NOMO-1 (cell line): Measurements from ENCODE around the gene WDR44.

Experiments used
- DNase-seq, 2 experiments: peaks; one replicate each; lab custom pipeline; 2025; ENCODE audit not compliant: unreplicated experiment in 2 of 2; lab: John Stamatoyannopoulos, UW

WDR44 gene

GRCh38 chrX:118355225-118355920 is 9.5 kb downstream of the WDR44 start:
- DNase-seq: no peak

DNA sequence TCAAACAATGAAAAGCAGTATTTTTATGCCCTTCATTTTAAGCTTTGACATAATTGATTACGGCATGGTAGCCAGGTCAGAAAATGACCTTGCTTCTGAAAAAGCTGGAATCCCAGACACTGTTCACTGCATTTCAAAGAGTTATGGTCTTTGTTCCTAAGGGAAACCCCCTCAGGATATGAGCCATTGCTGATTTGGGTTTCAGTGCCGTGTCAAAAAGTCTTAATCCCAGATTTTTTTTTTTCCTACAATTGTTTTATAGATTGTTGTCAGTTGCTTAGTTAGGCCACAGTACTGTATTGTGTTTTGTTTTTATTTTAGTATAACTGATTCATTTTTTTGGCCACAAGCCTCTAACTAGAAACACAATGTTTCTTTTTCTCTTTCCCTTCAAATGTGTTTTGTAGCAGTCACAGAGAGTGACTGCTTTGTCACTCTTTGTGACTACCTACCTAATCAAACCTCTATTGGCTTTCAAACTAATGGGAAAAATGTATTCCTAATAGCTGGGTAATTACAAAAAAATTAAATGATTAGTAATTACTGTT is 10.3 kb downstream of the WDR44 start:
- DNase-seq: no peak

DNA sequence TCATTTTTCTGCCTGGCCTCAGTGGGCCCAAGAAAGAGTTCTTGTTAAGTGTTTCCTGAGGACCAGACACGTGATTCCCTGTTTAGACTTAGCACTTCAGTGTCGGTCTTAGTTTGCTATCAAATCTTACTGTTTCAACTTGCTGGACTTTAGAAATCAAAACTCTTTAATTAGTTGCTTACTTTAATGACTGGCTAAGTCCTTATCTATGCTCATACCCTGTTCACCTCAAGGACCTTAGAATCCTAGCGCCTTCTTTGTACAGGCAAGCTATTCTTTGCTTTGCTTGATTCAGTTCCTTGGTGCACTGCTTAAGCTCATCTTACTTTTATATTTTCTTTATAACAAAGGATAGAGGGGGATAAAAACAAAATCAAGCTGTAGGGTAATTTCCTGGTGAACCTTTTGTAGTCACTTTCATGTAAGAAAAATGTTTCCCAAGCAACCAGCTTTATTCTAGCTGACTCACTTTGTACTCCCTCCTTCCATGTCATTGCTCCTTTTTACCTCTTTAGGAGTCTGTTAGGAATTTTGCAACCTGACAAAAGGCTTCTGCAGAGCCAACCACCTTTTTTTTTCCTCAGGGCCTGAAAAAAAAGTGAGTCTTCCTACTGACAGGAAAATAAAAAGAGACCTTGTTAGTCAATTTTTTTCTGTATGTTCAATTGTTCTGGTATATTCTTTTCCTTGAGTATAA is 14.7 kb downstream of the WDR44 start:
- no peak for DNase-seq

DNA sequence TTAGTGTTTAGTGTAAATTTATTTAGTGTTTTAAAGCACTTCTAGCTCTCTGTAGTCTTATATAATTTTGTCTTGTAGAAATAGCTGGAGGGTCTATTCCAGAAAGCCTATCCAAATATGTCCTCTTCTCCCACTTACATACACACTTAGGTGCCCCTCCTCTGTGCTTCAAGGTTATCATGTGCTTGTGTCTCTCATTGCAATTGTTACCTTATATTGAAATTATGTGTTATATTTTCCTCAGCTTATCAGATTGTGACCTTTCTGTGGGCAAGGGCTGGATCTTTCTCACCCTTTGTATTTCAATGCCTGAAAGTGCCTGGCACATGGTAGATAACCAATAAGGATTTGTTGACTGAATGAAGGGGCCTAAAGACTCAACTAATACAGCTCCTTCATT is 18.4 kb downstream of the WDR44 start:
- DNase-seq: no peak

DNA sequence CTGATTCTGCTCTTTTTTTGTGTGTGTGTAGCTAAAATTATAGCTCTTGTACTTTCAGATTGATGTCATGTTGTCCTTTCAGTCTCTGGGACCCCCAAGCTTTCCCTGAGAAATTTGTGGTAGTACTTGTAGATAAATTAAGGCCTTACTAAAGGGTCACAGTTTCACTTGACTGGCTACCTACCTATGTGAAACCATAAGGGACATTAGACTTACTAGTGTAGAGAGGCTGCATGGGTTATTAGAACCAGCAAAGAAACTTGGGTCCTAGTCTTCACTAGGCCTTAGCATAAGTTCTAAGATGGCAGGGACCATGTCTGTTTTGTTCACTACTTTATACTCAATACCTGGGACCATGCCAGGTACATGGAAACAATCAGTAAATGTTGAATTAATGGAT is 21.4 kb downstream of the WDR44 start:
- DNase-seq: no peak

DNA sequence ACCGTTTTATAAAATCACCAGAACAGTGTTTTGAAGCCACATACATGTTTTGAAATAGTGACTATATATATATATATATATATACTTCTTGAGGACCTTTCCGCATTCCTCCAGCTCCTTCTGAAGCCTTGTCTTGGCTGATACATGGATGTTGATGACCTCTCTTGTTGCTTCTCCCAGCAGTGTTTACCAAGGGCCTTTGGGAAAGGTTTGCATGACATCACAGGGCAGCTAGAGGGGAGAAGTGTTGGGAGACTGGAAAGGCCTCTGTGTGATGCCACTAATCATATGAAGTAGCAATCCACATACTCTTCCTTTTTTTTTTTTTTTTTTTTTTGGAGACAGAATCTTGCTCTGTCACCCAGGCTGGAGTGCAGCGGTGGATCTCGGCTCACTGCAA is 22.5 kb downstream of the WDR44 start:
- DNase-seq: no peak

GRCh38 chrX:118370921-118371624 is 25.2 kb downstream of the WDR44 start:
- DNase-seq: no peak

DNA sequence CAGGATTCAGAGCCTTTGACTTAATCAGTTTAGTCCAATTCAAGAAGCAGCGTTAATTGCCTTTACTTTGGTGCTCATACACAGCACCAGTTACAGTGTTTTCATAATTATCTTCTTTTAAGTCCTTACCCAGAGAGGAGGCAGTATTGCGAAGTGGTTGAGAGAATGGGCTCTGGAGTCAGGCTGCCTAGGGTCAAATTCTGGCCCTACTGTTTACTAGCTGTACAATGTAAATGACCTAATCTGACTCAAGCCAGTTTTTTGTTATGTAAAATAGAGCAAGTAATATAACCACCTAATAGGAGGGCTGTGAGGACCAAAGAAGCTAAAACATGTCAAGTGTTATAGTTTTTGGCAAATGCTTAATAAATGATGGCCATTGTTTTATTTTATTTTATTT is 27.6 kb downstream of the WDR44 start:
- no peak for DNase-seq

- DNase-seq: no peak
Measured at GRCh38 chrX:118383120-118383519, 37.2 kb downstream of the WDR44 start.

DNA sequence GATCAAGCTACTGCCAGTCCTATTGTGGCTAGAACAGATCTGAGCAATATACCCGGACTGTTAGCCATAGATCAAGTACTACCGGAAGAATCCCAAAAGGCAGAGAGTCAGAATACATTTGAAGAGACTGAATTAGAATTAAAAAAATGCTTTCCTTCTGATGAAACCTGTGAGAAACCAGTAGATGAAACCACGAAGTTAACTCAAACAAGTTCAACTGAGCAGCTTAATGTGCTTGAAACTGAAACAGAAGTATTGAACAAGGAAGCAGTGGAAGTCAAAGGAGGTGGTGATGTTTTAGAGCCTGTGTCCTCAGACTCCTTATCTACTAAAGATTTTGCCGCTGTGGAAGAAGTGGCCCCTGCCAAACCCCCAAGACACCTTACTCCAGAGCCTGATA is 46.8 kb downstream of the WDR44 start:
- DNase-seq: no peak

- no peak for DNase-seq
Measured at GRCh38 chrX:118396113-118396512, 50.2 kb downstream of the WDR44 start.

- DNase-seq: no peak
Measured at GRCh38 chrX:118418811-118419251, 72.9 kb downstream of the WDR44 start.

DNA sequence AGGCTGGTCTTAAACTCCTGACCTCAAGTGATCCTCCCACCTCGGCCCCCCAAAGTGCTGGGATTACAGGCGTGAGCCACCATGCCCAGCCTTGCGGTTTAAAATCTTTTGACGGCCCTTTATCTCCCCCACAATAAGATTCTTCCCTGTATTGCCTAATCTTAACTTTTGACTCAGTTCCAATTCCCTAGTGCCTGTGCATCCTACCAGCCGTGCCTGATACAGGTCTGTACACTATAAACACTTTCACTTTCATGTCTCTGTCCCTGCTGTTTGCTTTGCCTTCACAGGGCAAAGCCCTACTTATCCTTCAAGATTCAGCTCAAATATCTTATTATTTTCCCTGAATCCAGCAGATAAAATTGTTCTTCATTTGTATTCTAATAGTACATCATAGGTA is 74.6 kb downstream of the WDR44 start:
- DNase-seq: no peak

DNA sequence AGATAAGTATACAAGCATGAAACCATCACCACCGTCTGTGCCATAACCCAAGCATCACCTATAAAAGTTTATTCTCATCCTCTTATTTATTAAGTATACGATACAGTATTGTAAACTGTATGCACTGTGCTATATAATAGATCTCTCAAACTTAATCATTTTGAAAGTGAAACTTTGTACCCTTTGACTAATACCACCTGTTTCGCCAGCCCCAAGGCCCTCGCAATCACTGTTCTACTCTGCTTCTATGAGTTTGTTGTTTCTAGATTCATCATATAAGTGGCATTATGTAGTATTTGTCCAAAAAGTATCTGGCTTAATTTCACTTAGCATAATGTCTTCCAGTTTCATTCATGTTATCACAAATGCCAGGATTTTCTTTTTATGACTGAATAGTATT is 77.7 kb downstream of the WDR44 start:
- no peak for DNase-seq

DNA sequence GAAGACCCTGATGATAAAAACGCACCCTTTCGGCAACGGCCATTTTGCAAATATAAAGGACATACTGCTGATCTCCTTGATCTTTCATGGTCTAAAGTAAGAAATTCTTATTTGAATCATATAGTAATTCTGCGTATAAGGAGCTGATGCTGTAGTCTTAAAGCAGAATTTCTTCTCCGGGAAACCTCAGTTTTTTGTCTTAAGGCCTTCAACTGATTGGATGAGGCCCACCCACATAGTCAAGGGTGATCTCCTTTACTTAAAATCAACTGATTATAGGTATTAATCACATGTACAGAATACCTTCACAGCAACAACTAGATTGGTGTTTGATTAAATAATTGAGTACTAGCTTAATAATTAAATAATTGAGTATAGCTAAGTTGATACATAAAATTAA is 86.9 kb downstream of the WDR44 start:
- no peak for DNase-seq

GRCh38 chrX:118437283-118437682 is 91.4 kb downstream of the WDR44 start:
- no peak for DNase-seq

- DNase-seq: no peak
Measured at GRCh38 chrX:118448273-118448783, 102.4 kb downstream of the WDR44 start.

DNA sequence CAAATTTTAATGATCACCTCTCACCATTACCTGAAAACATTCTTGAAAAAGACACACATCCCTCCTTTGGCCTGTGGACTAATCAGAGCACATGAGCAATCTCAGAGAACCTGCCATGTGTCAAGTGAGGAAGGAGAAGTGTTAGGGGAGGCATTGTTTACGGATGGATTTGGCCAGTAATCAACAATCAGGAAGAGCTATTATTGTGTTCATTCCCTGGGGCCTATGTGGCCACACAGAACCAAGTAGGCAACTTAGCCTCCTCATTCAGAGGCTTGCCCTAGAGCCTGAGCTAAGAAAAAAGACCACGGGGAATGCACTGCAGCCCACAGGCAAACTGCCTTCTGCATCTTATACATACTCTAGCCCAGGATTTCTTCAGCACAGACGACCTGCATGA is 109.1 kb downstream of the WDR44 start:
- DNase-seq: no peak

- DNase-seq: peak in 1 of 2 experiments; percentile 31
Measured at GRCh38 chrX:118459494-118459893, 113.6 kb downstream of the WDR44 start.

- no peak for DNase-seq
Measured at GRCh38 chrX:118464501-118464900, 118.6 kb downstream of the WDR44 start.

DNA sequence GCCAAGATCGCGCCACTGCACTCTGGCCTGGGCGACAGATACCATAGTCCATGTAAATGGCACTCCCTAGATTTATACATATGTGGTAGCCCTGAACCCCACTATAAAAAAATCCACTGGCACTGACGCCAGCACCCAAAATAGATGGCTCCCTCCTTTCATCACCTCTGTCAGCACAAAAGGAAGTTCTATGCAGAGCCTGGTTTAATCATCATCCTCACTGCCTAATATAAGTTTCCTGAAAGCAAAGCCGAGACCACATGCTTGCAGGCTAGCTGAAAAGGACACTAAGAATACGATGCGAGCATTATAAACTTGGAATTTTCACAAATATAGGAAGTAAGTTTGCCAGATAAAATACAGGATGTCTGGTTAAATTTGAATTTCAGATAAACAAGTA is 122.2 kb downstream of the WDR44 start:
- DNase-seq: no peak
